ENCODE data around the gene SLC7A8. TPM values are rescaled to one million over a fixed set of nuclear protein-coding genes. Genes with fewer than 3 reads are reported as not detected.

Gene SLC7A8
- total RNA-seq, 2 experiments from 2014 or later, result 0.73 to 0.80 TPM

- TF ChIP-seq CTCF (IDR thresholded peaks at IDR 0.05), result peak; percentile 68
- Mint-ChIP-seq H3K36me3 (ENCODE audit: low read depth) (peaks cover 93% of the 10 kb centered on the region), H3K4me1 (ENCODE audit: low read depth) (peaks cover 10% of the 10 kb centered on the region), H3K4me3 (no peak overlapping the region), H3K9me3 (no peaks in the 10 kb centered on the region), H3K27ac (peak overlapping the region; percentile 22), H3K27me3 (no peaks in the 10 kb centered on the region)
- Histone ChIP-seq H3K27ac (ENCODE audit: low read depth in 1 of 2, low read length in 2 of 2) (no peak overlapping the region), H3K36me3 (ENCODE audit: insufficient read depth, low read length) (peaks cover 93% of the 10 kb centered on the region), H3K4me1 (ENCODE audit: insufficient read depth, low read length) (peaks cover 4% of the 10 kb centered on the region), H3K27me3 (ENCODE audit: control insufficient read depth in 1 of 2, insufficient read depth in 2 of 2, low read length in 2 of 2) (no peaks in the 10 kb centered on the region), H3K4me3 (ENCODE audit: low read length) (no peak overlapping the region), H3K9me3 (ENCODE audit: control insufficient read depth in 1 of 2, insufficient read depth in 1 of 2, low read length in 2 of 2) (no peaks in the 10 kb centered on the region)
- ChIA-PET CTCF (interaction anchor here (0.5 to 2.7 kb wide), 18 partner anchors 8 to 507 kb away, joined by 3 to 28 read pairs (median 4); partner anchors contain the start of genes ACIN1 and C14orf119), POLR2A (interaction anchor here (0.6 to 2.4 kb wide), 4 partner anchors 10 to 221 kb away, joined by 3 to 26 read pairs (median 4); partner anchors contain the start of genes ACIN1 and C14orf119)
- intact Hi-C loops (cut with DNase I, micrococcal nuclease), result loop anchor here (1.0 to 5.0 kb wide), 4 partner anchors 110 to 225 kb away; partner anchors contain the start of gene PPP1R3E (in 1 of the 2)
- DNase-seq, result peak in 4 of 14 experiments; percentile 38 to 72 (median 56)
- peak; percentile 79 for ATAC-seq (ENCODE audit: poor library complexity)
Measured at GRCh38 chr14:23076785-23077408, 106.6 kb downstream of the SLC7A8 start.

Other genes with a start within 250 kb of the SLC7A8 start
- 10 to 100 TPM; 17.5 to 19.6 TPM for gene HAUS4, start 226.6 kb downstream of the SLC7A8 start, total RNA-seq
- 1 to 10 TPM in 1 of 2 experiments, under 1 TPM in 1; 0.67 to 1.1 TPM for gene AJUBA, start 201.1 kb downstream of the SLC7A8 start, total RNA-seq
- gene C14orf93, start 173.5 kb downstream of the SLC7A8 start, total RNA-seq, result 1 to 10 TPM; 7.6 to 8.4 TPM
- 10 to 100 TPM; 20.1 to 24.5 TPM for gene PSMB5, start 148.8 kb downstream of the SLC7A8 start, total RNA-seq
- gene PSMB11, start 141.4 kb downstream of the SLC7A8 start, total RNA-seq, result under 1 TPM; 0.16 to 0.31 TPM
- 1 to 10 TPM; 3.3 to 3.7 TPM for gene CDH24, start 126.1 kb downstream of the SLC7A8 start, total RNA-seq
- 100 to 1,000 TPM; 282 to 288 TPM for gene ACIN1, start 88.5 kb downstream of the SLC7A8 start, total RNA-seq
- 1 to 10 TPM; 3.1 to 3.9 TPM for gene C14orf119, start 88.2 kb downstream of the SLC7A8 start, total RNA-seq
- not detected for gene CIROP, start 78.7 kb downstream of the SLC7A8 start, total RNA-seq
- gene CEBPE, start 64.4 kb downstream of the SLC7A8 start, total RNA-seq, result not detected
- not detected for gene RNF212B, start 54.3 kb upstream of the SLC7A8 start, total RNA-seq
- gene HOMEZ, start 102.5 kb upstream of the SLC7A8 start, total RNA-seq, result 1 to 10 TPM; 2.0 to 2.8 TPM
- 10 to 100 TPM; 51.0 to 53.8 TPM for gene PPP1R3E, start 119.2 kb upstream of the SLC7A8 start, total RNA-seq
- 1 to 10 TPM; 2.3 to 3.7 TPM for gene BCL2L2, start 123.2 kb upstream of the SLC7A8 start, total RNA-seq
- 100 to 1,000 TPM; 188 to 195 TPM for gene PABPN1, start 137.8 kb upstream of the SLC7A8 start, total RNA-seq
- gene SLC22A17, start 169.2 kb upstream of the SLC7A8 start, total RNA-seq, result 10 to 100 TPM; 19.5 to 21.1 TPM
- not detected for gene EFS, start 181.5 kb upstream of the SLC7A8 start, total RNA-seq
- not detected for gene IL25, start 189.1 kb upstream of the SLC7A8 start, total RNA-seq
- gene CMTM5, start 193.4 kb upstream of the SLC7A8 start, total RNA-seq, result not detected
- gene MYH6, start 224.6 kb upstream of the SLC7A8 start, total RNA-seq, result not detected